ENCODE results near the gene PARD6A. TPM values are rescaled to one million over a fixed set of nuclear protein-coding genes. Genes with fewer than 3 reads are reported as not detected.

PARD6A gene
- total and polyA plus RNA-seq, 2 donors (not counting 3 experiments of a cell fraction or from before 2014, with no cell fraction given), result 1.3 to 2.9 TPM

- FAIRE-seq (no peak), DNase-seq (ENCODE audit: low read depth, low spot score) (no peak)
- H3K4me1 ChIP-seq (ENCODE audit: control insufficient read depth, extremely low read depth, insufficient read depth, low read length), result peaks cover 26% of the 10 kb centered on the region
- H3K4me2 ChIP-seq (ENCODE audit: insufficient read depth, low read length), result no peak overlapping the region
- H3K9me1 ChIP-seq (replicated peaks; ENCODE audit: control insufficient read depth, extremely low read depth, insufficient read depth, low read length), result no peaks in the 10 kb centered on the region
- no peaks in the 10 kb centered on the region for H3K27me3 ChIP-seq (ENCODE audit: control insufficient read depth in 2 of 2, insufficient read depth in 2 of 2, low read length in 2 of 2)
- no peak for TF ChIP-seq POLR2AphosphoS5 (IDR thresholded peaks at IDR 0.05; ENCODE audit: insufficient read depth, low read depth, low read length)
- no peak for TF ChIP-seq GATA2 (IDR thresholded peaks at IDR 0.05; ENCODE audit: insufficient read depth, insufficient read length, low read depth, low read length)
- TF ChIP-seq JUN (IDR thresholded peaks at IDR 0.05; ENCODE audit: borderline replicate concordance, insufficient read depth, insufficient read length, low read depth), result no peak
- no peak for TF ChIP-seq EZH2 (IDR thresholded peaks at IDR 0.05; ENCODE audit: borderline replicate concordance, low read depth, low read length, severe bottlenecking)
- TF ChIP-seq CTCF (IDR thresholded peaks at IDR 0.05; ENCODE audit: extremely low read depth in 1 of 2, insufficient read depth in 1 of 2, low read depth in 1 of 2, low read length in 2 of 2), result no peak
- no peak for TF ChIP-seq FOS (IDR thresholded peaks at IDR 0.05; ENCODE audit: borderline replicate concordance, insufficient read depth, low read length)
- no peak for TF ChIP-seq MYC (IDR thresholded peaks at IDR 0.05; ENCODE audit: low read depth, low read length)
- TF ChIP-seq MAX (IDR thresholded peaks at IDR 0.05; ENCODE audit: insufficient read depth, insufficient read length), result no peak
- no peak for TF ChIP-seq POLR2A (IDR thresholded peaks at IDR 0.05; ENCODE audit: low read depth, low read length)
- ChIA-PET CTCF (interaction anchor here (2.5 kb wide), 1 partner anchor 131 kb away, joined by 8 read pairs; the partner anchor contains the start of genes RANBP10 and TSNAXIP1), POLR2A (no interaction called here)
- no peak overlapping the region for H3K4me3 ChIP-seq (replicated peaks in 1 of 3; ENCODE audit: insufficient read depth in 1 of 3, low read depth in 1 of 3, low read length in 3 of 3)
- no peak overlapping the region for H3K9ac ChIP-seq (replicated peaks; ENCODE audit: extremely low read depth, insufficient read depth, low read length)
- dilution Hi-C loops (cut with MboI; ENCODE audit: extremely low pct_ligation_motif_present, low sequenced_read_pairs), result loop anchor here (25.0 kb wide), 1 partner anchor 237 kb away; no protein-coding TSS in a partner anchor
- H2AFZ ChIP-seq (ENCODE audit: low read depth, low read length), result no peak overlapping the region
- no peaks in the 10 kb centered on the region for H3K79me2 ChIP-seq (ENCODE audit: control insufficient read depth, insufficient read depth, low read length)
- no peak overlapping the region for H3K27ac ChIP-seq (ENCODE audit: insufficient read depth, low read depth, low read length)
- H4K20me1 ChIP-seq (replicated peaks; ENCODE audit: control insufficient read depth, extremely low read depth, insufficient read depth, low read length), result no peaks in the 10 kb centered on the region
- intact Hi-C loops (cut with micrococcal nuclease), result no loop called here
- no TSS peak for BruUV-seq (replicated peaks)
- peaks cover 0 to 12% of the 10 kb centered on the region in 2 experiments for H3K36me3 ChIP-seq (ENCODE audit: control insufficient read depth in 2 of 2, extremely low read depth in 1 of 2, insufficient read depth in 2 of 2, low read length in 2 of 2)
- H3K9me3 ChIP-seq (replicated peaks; ENCODE audit: control insufficient read depth, insufficient read depth, low read length), result no peaks in the 10 kb centered on the region
Measured at GRCh38 chr16:67675579-67675935, 14.8 kb downstream of the PARD6A start.
